Breast epithelium (tissue), 4 donors: ENCODE data around the gene VIM. TPM values are rescaled to one million over a fixed set of nuclear protein-coding genes. Genes with fewer than 3 reads are reported as not detected.

Experiments used
- DNase-seq, 2 donors: peaks; one replicate each; pipeline ENCODE4 v3.0.0-alpha.2; 2019; ENCODE audit warnings: low spot score in 2 of 2
- H3K27ac ChIP-seq, 2 donors: fragments of 200-600 bp; sonication (generic) in 1 of 2; one replicate each; pipeline ENCODE4 v1.5.1; 2016 to 2019; ENCODE audit warnings: mild to moderate bottlenecking in 1 of 2
- H3K27me3 ChIP-seq, 2 donors: fragments of 200-600 bp; sonication (generic) in 1 of 2; one replicate each; pipeline versions ENCODE4 v1.5.1 to v1.6.0; 2017 to 2019; ENCODE audit warnings: control low read depth in 1 of 2, mild to moderate bottlenecking in 1 of 2
- H3K36me3 ChIP-seq: fragments of 200-600 bp; one replicate; pipeline ENCODE4 v1.5.1; 2019
- H3K4me1 ChIP-seq, 2 donors: fragments of 200-600 bp; sonication (generic); one replicate each; pipeline ENCODE4 v1.5.1; 2016 to 2019; ENCODE audit warnings: control low read depth in 1 of 2
- H3K4me3 ChIP-seq, 3 donors: fragments of 200-600 bp; sonication (generic); 1 replicate in 2 of 3; 2 replicates in 1 of 3; pipeline ENCODE4 v1.5.1; 2016 to 2019; ENCODE audit warnings: mild to moderate bottlenecking in 3 of 3, moderate library complexity in 2 of 3
- H3K9me3 ChIP-seq, 2 donors: fragments of 200-600 bp; sonication (generic) in 1 of 2; one replicate each; pipeline ENCODE4 v1.5.1; 2016 to 2019; ENCODE audit warnings: control low read depth in 1 of 2
- CTCF ChIP-seq, 3 donors: fragments of 450-650 bp; IDR thresholded peaks; one replicate each; pipeline ENCODE4 v1.5.1; 2016 to 2017; ENCODE audit warnings: antibody characterized with exemption in 3 of 3, mild to moderate bottlenecking in 3 of 3, moderate library complexity in 3 of 3
- POLR2A ChIP-seq: fragments of 450-650 bp; IDR thresholded peaks from one replicate; pipeline ENCODE4 v1.6.1; 2016; ENCODE audit warnings: antibody characterized with exemption, mild to moderate bottlenecking, moderate library complexity
- POLR2AphosphoS5 ChIP-seq, 3 donors: sonication (generic); formaldehyde crosslinking; IDR thresholded peaks; one replicate each; pipeline ENCODE4 v1.6.1; 2017; ENCODE audit warnings: antibody characterized with exemption in 3 of 3
- intact Hi-C: fragments of 100-400 bp; cut with DNase I; formaldehyde crosslinking; loops from one replicate; pipeline ENCODE4 v1.15.1; 2023; ENCODE audit warnings: low total_unique reads
- total RNA-seq, 3 donors: library from RNA; depleted of rRNA; stranded (reverse); fragments of >200 nt; gene quantifications; one replicate each; pipeline ENCODE4 v1.1.0, GENCODE V29; 2016

VIM gene
- total RNA-seq, 3 donors from 2014 or later = 1,431 to 8,681 (median 2,067) TPM

GRCh38 chr10:17196573-17196972 is 31.5 kb upstream of the VIM start:
- DNase-seq = no peak
- peak overlapping the region; percentile 40 to 49 for H3K27ac ChIP-seq
- intact Hi-C loops = no loop called here
- no peak overlapping the region for H3K4me3 ChIP-seq
- H3K9me3 ChIP-seq = no peaks in the 10 kb centered on the region
- no peaks in the 10 kb centered on the region for H3K36me3 ChIP-seq
- TF ChIP-seq CTCF (IDR thresholded peaks at IDR 0.05) = no peak
- TF ChIP-seq POLR2A = no peak
- no peaks in the 10 kb centered on the region for H3K27me3 ChIP-seq
- no peaks in the 10 kb centered on the region for H3K4me1 ChIP-seq

- H3K4me3 ChIP-seq = peak overlapping the region; percentile 8 to 88 (median 63)
- TF ChIP-seq POLR2A (no peak), CTCF (IDR thresholded peaks at IDR 0.05) (no peak), POLR2AphosphoS5 (IDR thresholded peaks at IDR 0.05) (no peak)
- H3K27me3 ChIP-seq = no peaks in the 10 kb centered on the region
- intact Hi-C loops = no loop called here
- no peaks in the 10 kb centered on the region for H3K9me3 ChIP-seq
- peak overlapping the region; percentile 97 to 98 for H3K27ac ChIP-seq
- DNase-seq = no peak
- no peaks in the 10 kb centered on the region for H3K36me3 ChIP-seq
- no peaks in the 10 kb centered on the region for H3K4me1 ChIP-seq
These were observed 28.7 kb upstream of the VIM start for GRCh38 chr10:17199351-17199804.

GRCh38 chr10:17200001-17200911 is 27.8 kb upstream of the VIM start:
- Histone ChIP-seq H3K27ac (peak overlapping the region; percentile 97 to 98), H3K4me3 (peak overlapping the region; percentile 62 to 88 (median 63)), H3K27me3 (no peaks in the 10 kb centered on the region), H3K4me1 (no peaks in the 10 kb centered on the region), H3K36me3 (no peaks in the 10 kb centered on the region), H3K9me3 (no peaks in the 10 kb centered on the region)
- intact Hi-C loops = no loop called here
- no peak for TF ChIP-seq POLR2A
- TF ChIP-seq CTCF (IDR thresholded peaks at IDR 0.05) = no peak
- no peak for TF ChIP-seq POLR2AphosphoS5 (IDR thresholded peaks at IDR 0.05)
- no peak for DNase-seq

GRCh38 chr10:17200912-17201793 is 26.9 kb upstream of the VIM start, which contains the start of gene TRDMT1:
TRDMT1 (minus strand) TSS chr10:17201672; CDS start chr10:17201634, 38 bp downstream.
- TF ChIP-seq POLR2AphosphoS5 (IDR thresholded peaks at IDR 0.05) = peak; percentile 72 to 77 (median 74)
- TF ChIP-seq POLR2A = peak; percentile 29
- no peak for TF ChIP-seq CTCF (IDR thresholded peaks at IDR 0.05)
- Histone ChIP-seq H3K27ac (peak within 1 kb of the TSS; percentile 97 to 98), H3K9me3 (no peaks in the 10 kb centered on the region), H3K4me3 (peak within 1 kb of the TSS; percentile 62 to 88 (median 63)), H3K4me1 (no peaks in the 10 kb centered on the region), H3K27me3 (no peaks in the 10 kb centered on the region), H3K36me3 (no peaks in the 10 kb centered on the region)
- DNase-seq = peak; percentile 71 to 75
- intact Hi-C loops = no loop called here
